Measurements from ENCODE around the gene STK38L. TPM values are rescaled to one million over a fixed set of nuclear protein-coding genes. Genes with fewer than 3 reads are reported as not detected.

The STK38L gene
- total and polyA plus RNA-seq, 10 of the 15 experiments (the other 5 are each of a cell fraction or from before 2014, with no cell fraction given) = 43.0 to 154 (median 115) TPM

GRCh38 chr12:27237790-27238771 is 6.0 kb upstream of the STK38L start (continued):
- TF ChIP-seq HDAC2 (IDR thresholded peaks at IDR 0.05) (no peak), PRDM15 (CRISPR knock-in tag; IDR thresholded peaks at IDR 0.05) (no peak), IKZF1 (conservative IDR thresholded peaks at IDR 0.05) (peak; percentile 41; the same call in 1 of the 2 replicates), SUPT20H (IDR thresholded peaks at IDR 0.05; ENCODE audit: borderline replicate concordance, control insufficient read depth, low read depth, low read length) (no peak), BRCA1 (IDR thresholded peaks at IDR 0.05; ENCODE audit: low read depth, low read length) (no peak), ZNF24 (IDR thresholded peaks at IDR 0.05) (no peak), SMAD5 (IDR thresholded peaks at IDR 0.05; ENCODE audit: low read depth) (no peak), SPI1 (IDR thresholded peaks at IDR 0.05; ENCODE audit: borderline replicate concordance, insufficient read depth, low read depth, low read length) (peak; percentile 41; the same call in 1 of the 2 replicates), SMC3 (IDR thresholded peaks at IDR 0.05; ENCODE audit: borderline replicate concordance, low read length) (no peak), DPF2 (IDR thresholded peaks at IDR 0.05) (no peak; the same call in 1 of the 2 replicates), IRF4 (IDR thresholded peaks at IDR 0.05; ENCODE audit: low read depth, low read length) (no peak), IKZF2 (IDR thresholded peaks at IDR 0.05) (peak; percentile 77 to 78), HCFC1 (IDR thresholded peaks at IDR 0.05; ENCODE audit: low read length) (no peak), YBX1 (IDR thresholded peaks at IDR 0.05) (no peak), ATF2 (IDR thresholded peaks at IDR 0.05; ENCODE audit: low read length) (peak; percentile 71; the same call in 1 of the 2 replicates), TBL1XR1 (IDR thresholded peaks at IDR 0.05; ENCODE audit: low read depth, low read length) (no peak), BCLAF1 (IDR thresholded peaks at IDR 0.05) (no peak), TCF3 (IDR thresholded peaks at IDR 0.05; ENCODE audit: borderline replicate concordance, insufficient read depth, low read depth, low read length) (no peak), ZSCAN29 (IDR thresholded peaks at IDR 0.05) (no peak), MTA3 (IDR thresholded peaks at IDR 0.05; ENCODE audit: borderline replicate concordance, low read length) (0 out of 2 replicates have a peak, but pooled peaks have one; percentile 33), NFIC (IDR thresholded peaks at IDR 0.05; ENCODE audit: low read depth, low read length) (peak; percentile 81), PKNOX1 (IDR thresholded peaks at IDR 0.05) (no peak)

Measured in GM12878 (cell line).